Measurements from ENCODE around the gene SLC51B.

The SLC51B gene

GRCh38 chr15:65100442-65100841, 55.3 kb downstream of the SLC51B start:
- no peak for DNase-seq (ENCODE audit: low spot score)

- peak; percentile 64 for DNase-seq (ENCODE audit: low spot score)
Measured at GRCh38 chr15:65101411-65101890, 56.3 kb downstream of the SLC51B start.

DNA sequence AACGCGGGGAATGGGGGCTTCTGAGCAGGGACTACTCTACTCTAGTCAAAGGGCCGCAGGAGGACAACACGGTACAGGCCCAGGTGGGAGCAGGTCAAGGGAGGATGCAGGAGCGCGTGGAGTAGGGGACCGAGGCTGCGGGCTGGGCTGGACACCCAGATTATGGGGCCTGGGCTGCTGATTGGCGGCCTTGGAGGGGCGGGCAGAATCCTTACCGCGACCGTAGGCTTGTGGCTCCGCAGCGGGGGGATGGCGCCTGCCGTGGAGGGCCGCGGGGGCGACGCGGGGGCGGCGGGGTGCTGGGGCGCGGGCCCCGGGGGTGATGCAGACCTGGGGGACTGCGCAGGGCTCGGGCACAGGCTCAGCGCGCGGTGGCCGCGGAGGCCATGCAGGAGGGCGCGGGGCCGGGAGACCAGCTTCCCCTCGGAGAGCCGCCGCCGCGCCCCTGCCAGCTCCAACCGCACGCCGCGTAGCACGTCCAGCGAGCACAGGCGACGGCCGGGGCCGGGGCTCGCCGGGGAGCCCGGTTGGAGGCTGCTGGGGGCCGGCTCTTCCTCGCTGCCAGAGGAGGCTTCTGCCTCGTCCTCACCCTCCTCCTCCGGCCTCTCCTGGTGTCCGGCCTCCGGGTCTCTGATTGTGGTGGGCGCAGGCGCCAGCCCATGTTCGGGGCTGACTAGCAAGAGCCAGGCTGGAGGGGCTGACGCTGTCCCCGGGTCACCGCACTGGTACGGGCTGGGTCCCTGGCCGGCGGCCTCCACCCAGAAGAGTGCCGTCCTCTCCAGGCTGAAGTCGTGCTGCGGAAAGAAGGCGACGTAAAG, 56.9 kb downstream of the SLC51B start:
- DNase-seq (ENCODE audit: low spot score) = no peak

GRCh38 chr15:65102912-65103311, 57.7 kb downstream of the SLC51B start:
- no peak for DNase-seq (ENCODE audit: low spot score)

Data from kidney capillary endothelial cell (primary cell).